ENCODE results near the gene POLE.

- no peak for TF ChIP-seq CTCF (IDR thresholded peaks at IDR 0.05; ENCODE audit: low read depth, low read length, poor library complexity, severe bottlenecking)
- no peak for TF ChIP-seq EZH2phosphoT487 (IDR thresholded peaks at IDR 0.05; ENCODE audit: borderline replicate concordance, low read length)
Measured at GRCh38 chr12:132648616-132649225, 38.4 kb downstream of the POLE start.

All from DOHH2 (cell line).